ENCODE measurements around the gene CCDC159. TPM values are rescaled to one million over a fixed set of nuclear protein-coding genes. Genes with fewer than 3 reads are reported as not detected.

The CCDC159 gene
- total and polyA plus RNA-seq, 2 experiments from 2014 or later = 3.4 to 6.2 TPM

DNA sequence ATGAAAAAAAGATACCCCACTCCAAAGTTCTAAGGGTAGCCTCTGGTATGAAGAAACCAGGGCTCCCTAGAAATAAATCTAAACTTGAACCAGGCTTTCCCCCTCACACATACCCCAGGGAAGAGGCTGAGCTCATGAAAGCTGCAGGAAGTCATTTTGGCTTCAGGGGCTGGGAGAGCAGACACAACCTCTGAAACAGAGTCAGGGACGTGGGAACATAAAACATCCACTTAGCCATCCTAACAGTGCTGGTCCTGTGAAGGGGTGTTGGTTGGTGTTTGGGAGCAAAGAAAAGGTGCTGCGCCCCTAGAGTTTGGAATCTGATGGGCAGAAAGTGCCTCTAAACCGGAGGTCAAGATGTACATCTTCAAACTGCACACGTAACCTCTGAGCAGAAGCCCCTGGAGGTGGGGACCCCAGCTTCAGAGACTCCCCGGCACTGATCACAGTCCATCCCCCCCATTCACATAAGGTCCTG lies 22.7 kb upstream of the CCDC159 start:
- Histone ChIP-seq H3K4me2 (no peak overlapping the region), H3F3A (replicated peaks; ENCODE audit: low read depth) (no peaks in the 10 kb centered on the region; the same call in 1 of the 2 replicates), H3K4me1 (ENCODE audit: insufficient read depth) (no peaks in the 10 kb centered on the region; the same call in 1 of the 2 replicates), H3K4me3 (no peak overlapping the region), H4K20me1 (replicated peaks; ENCODE audit: insufficient read depth) (no peaks in the 10 kb centered on the region), H3K79me2 (replicated peaks; ENCODE audit: insufficient read depth) (no peaks in the 10 kb centered on the region), H3K27me3 (ENCODE audit: insufficient read depth) (no peaks in the 10 kb centered on the region), H3K9me2 (ENCODE audit: insufficient read depth) (no peaks in the 10 kb centered on the region), H2AFZ (no peak overlapping the region), H3K27ac (ENCODE audit: low read depth) (no peak overlapping the region), H3K36me3 (ENCODE audit: insufficient read depth) (no peaks in the 10 kb centered on the region)
- TF ChIP-seq CTCF (conservative IDR thresholded peaks at IDR 0.05; ENCODE audit: low read depth in 2 of 2) (peak; percentile 36 to 44), ZNF462 (CRISPR knock-in tag; IDR thresholded peaks at IDR 0.05) (no peak)
- H3K9me3 Mint-ChIP-seq = no peaks in the 10 kb centered on the region
- H3K36me3 Mint-ChIP-seq (ENCODE audit: low read depth) = no peaks in the 10 kb centered on the region; the same call in 2 of the 3 replicates
- ATAC-seq = peak; percentile 54
- H3K27me3 Mint-ChIP-seq (ENCODE audit: insufficient read depth, low read depth, poor library complexity) = peaks cover 10% of the 10 kb centered on the region
- no peak overlapping the region for H3K4me3 Mint-ChIP-seq
- peaks cover 15% of the 10 kb centered on the region for H3K4me1 Mint-ChIP-seq
- no peak overlapping the region; the same call in 1 of the 2 replicates for H3K27ac Mint-ChIP-seq
- DNase-seq (ENCODE audit: low spot score) = peak; percentile 57
